NCI-H2171 treated with DMSO at 0.1 percent for 48 hours (cell line): ENCODE data around the gene RPP30.
"Not testable (repeated sequence)": the region's sequence is repeated elsewhere in the genome, so short reads cannot be mapped to it uniquely, and the experiment has no call there.

Experiments used
- DNase-seq: peaks from one replicate; lab custom pipeline; 2025; lab: John Stamatoyannopoulos, UW

RPP30 gene

GRCh38 chr10:90917238-90917967, 45.6 kb downstream of the RPP30 start:
- DNase-seq: no peak

- no peak for DNase-seq
Observed at GRCh38 chr10:90917968-90918318, 46.2 kb downstream of the RPP30 start.

- DNase-seq: no peak
Observed at GRCh38 chr10:90919683-90920574, 48.2 kb downstream of the RPP30 start.

DNA sequence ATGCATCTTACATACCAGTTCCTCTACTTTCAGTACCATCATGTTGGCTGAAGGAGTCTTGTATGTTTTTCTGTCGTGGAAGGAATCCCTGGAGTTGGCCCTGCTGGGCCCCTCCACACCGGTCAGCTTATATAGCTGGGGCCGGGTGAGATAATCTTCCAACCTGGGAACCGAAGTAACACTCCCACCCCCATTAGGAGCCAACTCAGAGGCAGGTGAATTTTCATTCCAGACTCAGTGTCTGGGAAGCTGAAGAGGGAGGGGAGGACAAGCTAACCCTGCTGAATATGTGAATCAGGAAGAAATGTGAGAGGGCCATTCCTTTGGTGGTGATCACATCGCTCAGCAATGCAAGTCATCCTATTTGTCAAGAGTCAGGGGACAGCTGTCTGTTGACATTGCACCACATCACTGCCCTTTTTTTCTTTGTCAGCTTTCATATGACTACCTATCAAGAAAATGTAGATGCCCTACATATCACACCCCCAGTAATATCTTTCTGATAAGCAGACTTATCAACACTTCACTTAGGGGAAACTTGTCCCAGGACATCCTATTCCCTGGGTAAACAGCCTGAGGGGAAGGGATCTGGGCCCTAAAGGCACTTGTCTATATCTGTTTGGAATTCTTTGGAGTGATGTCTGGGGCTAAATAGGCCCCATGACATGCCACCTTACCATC, 49.4 kb downstream of the RPP30 start, which contains the start of gene ANKRD1:
ANKRD1 (minus strand) TSS at position 102 of the 681 bp plus-strand sequence; CDS start at position 42, 60 bp downstream.
- DNase-seq: no peak

GRCh38 chr10:90921906-90922305, 50.1 kb downstream of the RPP30 start:
- no peak for DNase-seq

DNA sequence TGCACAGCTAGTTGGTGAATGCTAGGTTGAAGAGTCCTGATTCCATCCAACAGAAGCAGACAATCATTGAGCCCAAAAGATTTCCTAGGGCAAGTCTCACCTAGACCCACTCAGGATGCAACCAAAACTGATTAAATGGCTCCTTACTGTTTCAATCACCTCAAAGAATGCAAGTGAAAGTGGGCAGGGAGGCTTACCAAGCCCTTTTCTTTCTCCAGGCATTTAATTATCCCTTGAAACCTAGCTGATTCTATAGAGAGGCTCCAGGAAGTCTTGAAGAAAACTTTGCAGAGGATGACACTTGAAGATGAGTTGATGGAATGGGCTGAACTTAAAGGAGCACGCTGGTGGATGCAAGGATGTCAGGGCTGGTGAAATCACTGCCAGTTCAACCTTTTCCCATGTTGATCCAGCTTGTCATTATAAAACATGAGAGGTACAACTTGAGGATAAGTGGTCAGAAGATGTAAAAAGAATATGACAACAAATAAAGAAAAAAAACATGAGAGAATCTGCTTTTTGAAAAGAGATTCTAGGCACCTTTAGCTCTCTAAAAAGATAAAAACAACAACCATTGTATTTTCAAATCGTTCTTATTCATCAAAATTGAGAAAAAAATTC, 51.4 kb downstream of the RPP30 start:
- no peak for DNase-seq

DNA sequence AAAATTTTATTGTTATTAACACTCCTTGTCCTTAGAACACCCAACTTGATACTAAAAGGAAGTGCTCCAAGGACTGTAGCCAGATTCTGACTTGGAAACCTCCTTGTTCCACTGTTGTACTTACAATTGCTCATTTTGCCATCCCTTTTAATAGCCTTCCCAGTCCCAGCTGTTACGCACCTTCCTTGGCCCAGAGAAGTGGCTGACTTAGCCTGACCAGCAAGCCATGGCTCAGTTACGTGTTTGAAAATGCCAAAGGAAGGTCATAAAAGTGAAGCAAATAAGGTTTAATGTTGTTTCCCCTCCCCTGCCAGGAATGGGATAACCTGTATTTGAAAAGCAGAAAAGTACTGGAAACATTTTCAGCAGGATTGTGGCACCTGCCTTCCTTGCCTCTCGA, 52.8 kb downstream of the RPP30 start:
- no peak for DNase-seq

GRCh38 chr10:90925079-90926029, 53.6 kb downstream of the RPP30 start:
- DNase-seq: no peak

DNA sequence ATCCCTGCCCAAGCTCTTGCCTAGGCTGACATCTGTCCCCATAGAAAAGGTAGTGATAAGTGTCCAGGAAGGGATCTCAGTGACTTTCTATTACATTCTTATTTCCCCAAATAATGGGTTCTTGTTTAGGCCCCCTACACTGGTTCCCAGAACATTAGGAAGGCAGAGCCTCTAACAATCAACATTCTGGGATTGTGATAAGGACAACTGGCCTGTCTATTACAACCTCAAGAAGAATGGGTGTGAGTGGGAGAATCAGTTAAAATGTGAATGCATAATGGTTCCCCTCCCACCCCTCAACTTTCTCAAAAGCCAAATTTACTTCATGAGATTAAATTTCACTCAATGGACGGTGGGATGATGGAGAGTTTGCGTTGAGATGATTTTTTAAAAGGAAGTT, 55.5 kb downstream of the RPP30 start:
- no peak for DNase-seq

DNA sequence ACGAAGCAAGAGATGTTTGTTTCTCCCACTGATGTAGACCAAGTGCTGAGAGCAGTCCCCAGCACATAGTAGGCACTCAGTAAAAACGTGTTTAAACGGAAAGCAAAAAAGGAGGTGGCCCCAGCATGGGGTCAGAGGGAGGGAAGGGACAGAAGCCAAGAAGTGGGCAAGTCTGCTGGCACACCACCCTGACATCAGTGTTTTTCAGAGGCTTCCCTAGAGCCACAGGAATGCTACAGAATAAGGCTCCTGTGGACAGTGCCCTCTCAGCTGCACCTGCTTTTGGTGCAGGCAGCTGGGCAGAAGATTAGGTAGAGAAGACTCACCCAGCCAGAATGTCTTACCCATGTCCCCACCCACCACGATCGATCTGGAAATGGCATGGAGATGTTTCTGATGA, 57.4 kb downstream of the RPP30 start:
- no peak for DNase-seq

- DNase-seq: peak; percentile 2
Observed at GRCh38 chr10:90930070-90930837, 58.5 kb downstream of the RPP30 start.

GRCh38 chr10:90930971-90931871, 59.4 kb downstream of the RPP30 start:
- no peak for DNase-seq

DNA sequence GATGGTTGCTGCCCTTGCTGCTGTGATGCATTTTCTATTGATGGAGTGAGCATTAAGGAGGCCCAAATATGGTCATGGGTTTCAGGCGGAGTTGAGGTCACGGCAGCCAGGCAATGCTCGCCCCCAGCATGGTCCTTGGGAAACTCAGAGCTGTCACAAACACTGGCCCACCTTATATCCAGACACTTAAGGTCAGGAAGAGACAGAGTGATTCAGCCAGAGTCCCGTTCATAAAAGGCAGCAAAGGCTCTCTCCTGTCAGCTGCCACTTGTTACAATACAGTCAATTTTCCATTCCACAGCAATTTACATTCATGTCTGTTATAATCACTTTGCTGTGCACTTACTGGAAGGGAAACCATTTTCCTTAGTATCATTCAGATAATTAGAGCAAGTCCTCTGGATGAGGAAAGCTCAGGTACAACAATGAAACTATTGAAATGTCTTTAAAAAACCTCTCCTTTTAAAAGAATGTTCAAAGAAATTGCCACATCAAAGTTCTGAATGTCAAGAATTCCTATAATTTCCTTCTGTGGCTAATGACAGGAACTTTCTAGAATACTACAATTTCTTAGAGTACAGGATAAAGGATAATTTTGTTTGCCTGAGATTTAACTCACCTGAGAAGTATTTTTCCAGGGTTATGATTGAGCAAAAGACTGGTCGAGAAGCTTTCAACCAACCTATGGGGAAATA, 64.0 kb downstream of the RPP30 start:
- no peak for DNase-seq

DNA sequence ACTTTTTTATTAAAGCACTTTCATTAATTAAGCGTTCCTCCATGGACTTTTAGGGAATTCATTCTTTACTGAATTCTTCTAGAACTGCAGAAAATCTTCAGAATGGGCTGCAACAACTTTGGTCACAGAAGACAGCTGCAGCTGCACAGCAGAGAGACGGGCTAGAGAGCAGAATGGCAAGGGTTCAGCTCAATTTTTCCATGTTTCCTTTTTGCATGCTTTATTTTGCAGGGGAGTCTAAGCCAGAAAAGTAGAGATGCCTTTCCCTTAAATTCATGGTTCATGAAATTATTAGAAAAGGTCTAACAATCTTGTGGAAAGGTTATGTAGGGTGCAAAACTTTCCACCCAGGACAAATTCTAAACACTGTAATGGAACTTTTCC, 64.5 kb downstream of the RPP30 start:
- DNase-seq: no peak

- DNase-seq: no peak
Observed at GRCh38 chr10:90937645-90938258, 66.0 kb downstream of the RPP30 start.

DNA sequence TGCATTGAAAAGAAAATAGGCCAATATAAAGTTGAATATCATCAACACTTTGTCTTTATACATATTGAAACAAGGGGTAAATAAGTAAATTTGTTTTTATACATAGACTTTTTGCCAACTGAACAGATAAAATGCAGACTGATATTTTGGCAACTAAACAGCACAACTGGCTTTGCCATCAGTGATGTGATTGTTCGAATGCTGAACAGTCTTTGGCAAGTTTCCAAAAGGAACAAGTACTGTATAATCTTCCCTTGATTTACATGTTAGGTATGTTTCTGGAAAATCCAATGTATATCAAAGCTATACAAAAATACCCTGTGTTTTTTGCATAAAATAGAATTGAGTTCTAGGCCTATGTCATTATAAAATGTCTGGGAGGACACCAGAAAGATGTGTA, 67.3 kb downstream of the RPP30 start:
- no peak for DNase-seq

DNA sequence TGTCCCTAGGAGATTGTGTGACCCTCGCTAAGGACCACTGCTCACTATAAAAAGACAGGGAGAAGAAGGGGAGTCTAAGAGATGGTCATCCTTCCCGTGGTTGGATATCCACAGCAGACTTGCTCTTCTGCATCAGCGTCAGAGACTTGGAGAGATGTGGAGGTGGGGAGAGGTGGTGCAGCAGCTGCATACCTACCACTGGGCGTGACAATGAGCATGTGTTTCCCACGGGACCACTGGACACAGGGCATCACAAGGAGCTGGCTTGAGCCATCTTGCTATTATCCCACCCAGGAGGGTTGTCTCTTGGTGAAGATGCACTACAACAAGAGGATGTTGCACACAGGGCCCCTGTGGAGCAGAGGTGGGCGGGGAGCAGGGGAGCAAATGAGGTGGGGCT, 67.9 kb downstream of the RPP30 start:
- no peak for DNase-seq

DNA sequence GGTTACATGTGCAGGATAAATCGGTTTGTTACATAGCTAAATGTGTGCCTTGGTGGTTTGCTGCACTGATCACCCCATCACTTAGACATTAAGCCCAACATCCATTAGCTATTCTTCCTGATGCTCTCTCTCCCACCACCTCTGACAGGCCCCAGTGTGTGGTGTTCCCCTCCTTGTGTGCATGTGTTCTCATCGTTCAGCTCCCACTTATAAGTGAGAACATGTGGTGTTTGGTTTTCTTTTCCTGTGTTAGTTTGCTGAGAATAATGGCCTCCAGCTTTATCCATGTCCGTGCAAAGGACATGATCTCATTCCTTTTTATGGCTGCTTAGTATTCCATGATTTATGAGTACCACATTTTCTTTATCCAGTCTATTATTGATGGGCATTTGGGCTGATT, 71.2 kb downstream of the RPP30 start:
- not testable (repeated sequence) for DNase-seq
